Astrocyte of the spinal cord (primary cell): ENCODE results near the gene GCKR.

ENCODE experiments used
- DNase-seq: peaks from one replicate; pipeline ENCODE4 v3.0.0; 2011; ENCODE audit warnings: low read depth, low spot score
- H3K4me3 ChIP-seq: 2 replicates; pipeline ENCODE4 v1.5.1; 2011; ENCODE audit warnings: low read depth, mild to moderate bottlenecking, low read length, moderate library complexity
- CTCF ChIP-seq: IDR thresholded peaks from 2 replicates; pipeline ENCODE4 v1.5.1; 2012; ENCODE audit warnings: low read depth, mild to moderate bottlenecking, low read length, inconsistent platforms
- in situ Hi-C: cut with HindIII; loops from 2 replicates; pipeline ENCODE4 v1.10.0; 2017; ENCODE audit warnings: low sequenced_read_pairs

The GCKR gene

DNA sequence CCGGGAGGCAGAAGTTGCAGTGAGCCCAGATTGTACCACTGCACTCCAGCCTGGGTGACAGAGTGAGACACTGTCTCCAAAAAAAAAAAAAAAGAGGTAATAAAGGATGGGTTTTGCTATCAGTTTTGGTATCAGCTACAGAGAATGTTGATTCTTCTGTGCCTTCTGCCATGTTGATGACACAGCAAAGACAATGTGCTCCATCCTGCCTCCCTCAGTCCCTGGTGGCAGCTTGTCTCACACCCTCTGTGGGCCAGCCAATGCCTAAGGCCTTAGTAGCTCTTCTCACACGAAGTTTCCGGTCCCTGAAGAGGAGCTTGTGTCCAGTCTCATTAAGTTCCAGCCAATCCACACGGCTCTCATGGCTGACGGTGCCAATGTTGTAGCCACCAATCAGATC is 24.7 kb upstream of the GCKR start:
- TF ChIP-seq CTCF, result no peak

DNA sequence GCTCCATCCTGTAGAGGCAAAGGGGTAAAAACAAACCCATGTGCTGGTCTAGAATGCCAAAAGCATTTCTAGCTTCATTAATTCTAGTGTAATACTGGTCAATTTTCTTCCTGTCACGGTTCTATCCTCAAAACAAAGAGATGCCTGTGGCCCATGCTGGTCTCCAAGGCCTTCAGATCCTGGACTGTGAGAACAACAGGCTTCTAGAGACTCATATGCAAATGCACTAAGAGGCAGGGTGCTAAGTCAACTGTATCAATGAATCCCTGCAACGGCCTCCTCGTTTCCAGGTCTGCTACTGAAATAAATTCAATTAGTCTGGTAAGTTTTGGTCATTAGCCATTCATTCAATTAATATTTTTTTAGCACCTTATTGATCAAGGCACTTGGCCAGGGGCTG is 11.1 kb upstream of the GCKR start:
- DNase-seq, result no peak
- TF ChIP-seq CTCF, result no peak
- no peak overlapping the region for H3K4me3 ChIP-seq
- in situ Hi-C loops, result no loop called here

More for the DNA sequence above, 24.7 kb upstream of the GCKR start:
- H3K4me3 ChIP-seq, result no peak overlapping the region
- no peak for DNase-seq
- in situ Hi-C loops, result no loop called here

GRCh38 chr2:27489118-27489497 is 7.5 kb upstream of the GCKR start:
- no peak for DNase-seq
- peak; percentile 9 for TF ChIP-seq CTCF
- in situ Hi-C loops, result no loop called here
- peak overlapping the region; percentile 79 for H3K4me3 ChIP-seq

DNA sequence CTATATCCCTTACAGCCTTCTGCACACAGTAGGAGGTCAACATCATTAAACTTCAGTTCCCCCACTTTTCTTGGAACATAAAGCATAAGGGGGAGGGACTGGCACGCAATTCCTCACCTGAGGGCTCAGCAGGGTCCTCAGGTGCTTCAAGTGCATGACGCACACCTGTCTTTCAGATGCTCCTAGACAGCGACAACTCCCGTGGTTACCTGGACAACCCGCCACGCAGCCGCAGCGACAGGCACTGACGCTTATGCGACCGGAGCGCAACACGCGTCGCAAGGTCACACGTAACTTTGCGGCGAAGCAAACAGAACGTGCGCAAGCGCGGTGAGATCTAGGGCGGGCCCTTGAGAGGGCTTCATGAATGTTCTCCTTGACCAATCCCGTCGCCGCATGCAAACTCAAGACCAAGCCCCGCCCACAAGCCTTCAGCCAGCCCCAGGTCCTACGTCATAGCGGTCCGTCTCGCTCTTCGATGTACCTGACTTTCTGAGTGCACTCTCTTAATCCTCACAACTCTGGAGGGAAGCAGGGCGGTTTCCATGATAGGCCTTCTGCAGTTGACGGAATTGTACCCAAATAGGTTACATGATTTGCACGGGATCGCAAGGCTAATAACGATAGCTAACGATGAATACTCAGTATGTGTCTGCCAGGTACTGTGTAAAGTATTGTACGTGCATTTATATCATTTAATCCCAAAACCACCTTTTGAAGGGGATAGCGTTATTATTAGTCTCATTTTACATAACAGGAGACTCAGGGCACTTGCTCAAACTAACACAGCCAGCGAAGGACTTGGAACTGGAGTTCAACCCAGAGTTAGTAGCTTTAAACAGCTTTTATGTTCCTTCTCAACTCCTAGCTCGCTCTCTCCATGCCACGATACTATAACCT is 6.9 kb upstream of the GCKR start, which contains the start of gene IFT172:
Gene IFT172 (minus strand): TSS at position 246 of the 900 bp plus-strand sequence. CDS start 90 bp downstream, at position 156.
- no peak for TF ChIP-seq CTCF
- peak; percentile 98 for DNase-seq
- H3K4me3 ChIP-seq, result peak within 1 kb of the TSS; percentile 79
- in situ Hi-C loops, result no loop called here

DNA sequence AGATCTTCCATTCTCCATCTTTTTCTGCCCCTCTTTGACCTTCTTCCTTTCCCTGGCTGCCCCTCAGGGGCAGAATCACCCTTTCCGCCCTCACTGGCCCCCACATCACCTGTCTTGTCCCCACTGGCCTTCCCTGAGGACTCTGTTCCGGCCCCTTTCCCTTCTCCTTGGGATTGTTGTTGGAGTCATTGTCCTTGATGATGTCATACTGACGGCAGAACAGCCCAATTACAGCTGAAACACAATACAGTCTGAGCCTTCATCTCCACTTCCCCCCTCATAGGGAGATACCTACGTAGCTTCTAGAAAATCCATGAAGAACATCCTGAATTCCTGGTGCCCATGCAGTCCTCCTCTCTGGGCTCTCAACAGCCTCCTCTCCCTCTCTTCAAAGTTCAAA is 4.1 kb upstream of the GCKR start:
- DNase-seq, result no peak
- in situ Hi-C loops, result no loop called here
- no peak for TF ChIP-seq CTCF
- H3K4me3 ChIP-seq, result no peak overlapping the region

- no peak for TF ChIP-seq CTCF
- in situ Hi-C loops, result no loop called here
- no peak for DNase-seq
- H3K4me3 ChIP-seq, result peak overlapping the region; percentile 73
These were observed 2.7 kb upstream of the GCKR start for GRCh38 chr2:27493948-27494283.
